IPS DF 4.7 (cell line): ENCODE measurements around the gene SLIT1.

Experiments
- DNase-seq: peaks from one replicate; pipeline ENCODE4 v3.0.0-alpha.2; 2013; ENCODE audit warnings: low spot score; ENCODE audit errors: extremely low read depth

SLIT1 gene

GRCh38 chr10:97025613-97026242 lies 160.0 kb downstream of the SLIT1 start:
- no peak for DNase-seq

- no peak for DNase-seq
These were observed 161.3 kb downstream of the SLIT1 start for GRCh38 chr10:97024168-97025073.

GRCh38 chr10:97023401-97024167 lies 162.2 kb downstream of the SLIT1 start:
- no peak for DNase-seq

- DNase-seq = no peak
These were observed 163.1 kb downstream of the SLIT1 start for GRCh38 chr10:97022616-97023015.

- no peak for DNase-seq
These were observed 165.0 kb downstream of the SLIT1 start for GRCh38 chr10:97020452-97021400.

GRCh38 chr10:97019213-97019844 lies 166.4 kb downstream of the SLIT1 start:
- no peak for DNase-seq

GRCh38 chr10:97018251-97019212 lies 167.2 kb downstream of the SLIT1 start:
- no peak for DNase-seq

GRCh38 chr10:97017474-97017903 lies 168.3 kb downstream of the SLIT1 start:
- DNase-seq = no peak

GRCh38 chr10:97016728-97017473 lies 168.9 kb downstream of the SLIT1 start:
- DNase-seq = no peak

- DNase-seq = no peak
These were observed 170.5 kb downstream of the SLIT1 start for GRCh38 chr10:97015240-97015639.

- no peak for DNase-seq
These were observed 171.8 kb downstream of the SLIT1 start for GRCh38 chr10:97013983-97014382.

- no peak for DNase-seq
These were observed 172.2 kb downstream of the SLIT1 start for GRCh38 chr10:97013568-97013967.

GRCh38 chr10:97012470-97012869 lies 173.3 kb downstream of the SLIT1 start:
- no peak for DNase-seq

- no peak for DNase-seq
These were observed 174.4 kb downstream of the SLIT1 start for GRCh38 chr10:97011397-97011796.

- DNase-seq = no peak
These were observed 175.0 kb downstream of the SLIT1 start for GRCh38 chr10:97010695-97011206.

- no peak for DNase-seq
These were observed 178.3 kb downstream of the SLIT1 start for GRCh38 chr10:97007417-97007816.

- DNase-seq = no peak
These were observed 179.4 kb downstream of the SLIT1 start for GRCh38 chr10:97006364-97006763.

- no peak for DNase-seq
These were observed 180.4 kb downstream of the SLIT1 start for GRCh38 chr10:97005349-97005748.
